Left cardiac atrium (tissue), 4 donors: Measurements from ENCODE around the gene ABHD12. TPM values are rescaled to one million over a fixed set of nuclear protein-coding genes. Genes with fewer than 3 reads are reported as not detected.
"Not testable (repeated sequence)": the region's sequence is repeated elsewhere in the genome, so short reads cannot be mapped to it uniquely, and the experiment has no call there.

Experiments used
- ATAC-seq, 2 donors: fragments of 200-7000 bp; cut with Tn5 transposase; one replicate each; pipeline ENCODE4 v1.9.1; 2020; ENCODE audit warnings: mild to moderate bottlenecking in 2 of 2, moderate library complexity in 2 of 2
- DNase-seq: peaks from one replicate; pipeline ENCODE4 v3.0.0-alpha.2; 2020
- intact Hi-C, 2 donors: fragments of 100-400 bp; cut with DNase I; formaldehyde crosslinking; loops; one replicate each; pipeline versions ENCODE4 v1.14.1 to v1.15.1; 2022 to 2023
- total RNA-seq, 2 donors: library from RNA; stranded (reverse); fragmentation: NEBNext Ultra II Directional; extraction: Animal tissue kit (Norgen Biotek cat#: 25700); gene quantifications; one replicate each; pipeline ENCODE4 v1.2.1, GENCODE V29; 2021
- donor health status: DM: no; HTN: yes; CAD: no.
- donor health status: DM: no; HTN: yes; CAD: no; lungs with severe emphysema.
- donor health status: DM: yes; HTN: yes; CAD: no.
- donor health status: Dilated cardiomyopathy.

Gene ABHD12
- total RNA-seq, 2 donors from 2014 or later: 22.6 to 30.2 TPM

GRCh38 chr20:25274891-25275812 lies 115.5 kb downstream of the ABHD12 start:
- DNase-seq (peak; percentile 27), ATAC-seq (peak; percentile 17 to 25)
- intact Hi-C loops: no loop called here

GRCh38 chr20:25274481-25274880 lies 116.2 kb downstream of the ABHD12 start:
- intact Hi-C loops: no loop called here
- DNase-seq (peak; percentile 22), ATAC-seq (no peak)

GRCh38 chr20:25273541-25274358 lies 116.9 kb downstream of the ABHD12 start:
- peak in 1 of 2 donors; percentile 56 for ATAC-seq
- intact Hi-C loops: no loop called here
- DNase-seq: peak; percentile 31

- DNase-seq (peak; percentile 14), ATAC-seq (no peak)
- intact Hi-C loops: no loop called here
Measured at GRCh38 chr20:25273046-25273445, 117.6 kb downstream of the ABHD12 start.

GRCh38 chr20:25272223-25273000 lies 118.2 kb downstream of the ABHD12 start:
- intact Hi-C loops: no loop called here
- DNase-seq (peak; percentile 15), ATAC-seq (peak in 1 of 2 donors; percentile 11)

GRCh38 chr20:25271486-25272222 lies 119.0 kb downstream of the ABHD12 start:
- ATAC-seq (no peak), DNase-seq (peak; percentile 7)
- intact Hi-C loops: no loop called here

- ATAC-seq (no peak), DNase-seq (peak; percentile 13)
- intact Hi-C loops: no loop called here
Measured at GRCh38 chr20:25270829-25271251, 119.8 kb downstream of the ABHD12 start.

GRCh38 chr20:25269833-25270170 lies 120.8 kb downstream of the ABHD12 start:
- intact Hi-C loops: no loop called here
- no peak for ATAC-seq
- peak; percentile 7 for DNase-seq

GRCh38 chr20:25269057-25269832 lies 121.4 kb downstream of the ABHD12 start:
- DNase-seq (peak; percentile 15), ATAC-seq (no peak)
- intact Hi-C loops: no loop called here

GRCh38 chr20:25260770-25261437 lies 129.7 kb downstream of the ABHD12 start:
- intact Hi-C loops, ATAC-seq, DNase-seq: not testable (repeated sequence)

- DNase-seq: no peak
- intact Hi-C loops: loop anchor here in 1 of 2 donors (5.0 to 10.0 kb wide), 2 partner anchors 32 to 265 kb away; partner anchors contain the start of gene APMAP
- no peak for ATAC-seq
Measured at GRCh38 chr20:25259788-25260254, 130.8 kb downstream of the ABHD12 start.

- intact Hi-C loops: loop anchor here in 1 of 2 donors (5.0 to 10.0 kb wide), 2 partner anchors 33 to 265 kb away; partner anchors contain the start of gene APMAP
- ATAC-seq (no peak), DNase-seq (no peak)
Measured at GRCh38 chr20:25259358-25259757, 131.3 kb downstream of the ABHD12 start.

- DNase-seq (no peak), ATAC-seq (no peak)
- intact Hi-C loops: loop anchor here in 1 of 2 donors (5.0 to 10.0 kb wide), 2 partner anchors 33 to 264 kb away; partner anchors contain the start of gene APMAP
Measured at GRCh38 chr20:25258828-25259227, 131.8 kb downstream of the ABHD12 start.

- intact Hi-C loops: loop anchor here in 1 of 2 donors (5.0 to 10.0 kb wide), 2 partner anchors 34 to 264 kb away; partner anchors contain the start of gene APMAP
- DNase-seq (no peak), ATAC-seq (peak in 1 of 2 donors; percentile 13)
Measured at GRCh38 chr20:25258476-25258805, 132.2 kb downstream of the ABHD12 start.

GRCh38 chr20:25257756-25258475 lies 132.7 kb downstream of the ABHD12 start:
- DNase-seq (no peak), ATAC-seq (no peak)
- intact Hi-C loops: loop anchor here in 1 of 2 donors (5.0 to 10.0 kb wide), 2 partner anchors 34 to 263 kb away; partner anchors contain the start of gene APMAP

- DNase-seq (no peak), ATAC-seq (no peak)
- intact Hi-C loops: loop anchor here in 1 of 2 donors (5.0 to 10.0 kb wide), 2 partner anchors 35 to 262 kb away; partner anchors contain the start of gene APMAP
Measured at GRCh38 chr20:25257130-25257529, 133.5 kb downstream of the ABHD12 start.
